Measurements from ENCODE around the gene KRABD2.

Gene KRABD2

DNA sequence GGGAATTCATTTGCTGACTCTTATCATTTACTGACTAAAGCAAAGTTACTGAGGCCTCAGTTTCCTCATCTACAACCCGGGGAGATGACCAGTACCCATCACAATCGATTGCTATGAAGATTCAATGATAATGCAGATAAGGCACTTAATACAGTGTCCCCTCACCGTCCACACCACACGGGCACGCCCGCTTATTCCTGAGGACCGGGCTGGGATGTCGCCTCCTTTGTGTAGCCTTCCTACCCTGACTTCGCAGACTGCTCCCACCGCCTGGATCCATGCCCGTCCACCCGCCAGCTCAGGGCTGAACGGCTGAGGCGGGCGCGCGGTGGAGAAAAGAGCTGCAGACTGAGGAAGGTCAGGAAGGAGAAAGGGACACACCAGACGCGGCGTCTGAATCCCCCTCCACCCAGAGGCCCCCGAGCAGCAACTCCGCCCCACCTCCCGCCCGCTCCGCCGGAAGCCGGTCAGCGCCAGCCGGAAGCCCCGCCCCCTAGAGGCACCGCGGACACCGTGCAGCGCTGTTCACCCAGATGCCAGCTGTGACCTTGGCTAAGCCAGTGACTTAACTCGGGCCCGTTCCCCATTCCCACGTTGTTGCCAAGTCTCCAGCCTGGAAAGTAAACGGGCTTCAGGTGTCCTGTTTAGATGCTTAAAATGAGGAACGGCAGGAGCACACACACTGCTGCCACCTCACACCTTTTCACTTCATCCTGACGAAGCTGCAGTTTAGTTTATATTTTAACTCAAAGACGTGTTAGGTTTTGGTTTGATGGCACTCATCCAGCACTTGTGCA is at the start of gene KRABD2:
Gene KRABD2 (minus strand): TSS at position 434 of the 797 bp plus-strand sequence.
- H3K27me3 Mint-ChIP-seq = no peaks in the 10 kb centered on the region
- peak within 1 kb of the TSS; percentile 71 for H3K27ac Mint-ChIP-seq
- ATAC-seq = peak; percentile 99
- peak within 1 kb of the TSS; percentile 86 for H3K4me3 Mint-ChIP-seq
- peaks cover 60% of the 10 kb centered on the region for H3K4me1 Mint-ChIP-seq
- H3K36me3 Mint-ChIP-seq = peaks cover 66% of the 10 kb centered on the region
- no peaks in the 10 kb centered on the region for H3K9me3 Mint-ChIP-seq

DNA sequence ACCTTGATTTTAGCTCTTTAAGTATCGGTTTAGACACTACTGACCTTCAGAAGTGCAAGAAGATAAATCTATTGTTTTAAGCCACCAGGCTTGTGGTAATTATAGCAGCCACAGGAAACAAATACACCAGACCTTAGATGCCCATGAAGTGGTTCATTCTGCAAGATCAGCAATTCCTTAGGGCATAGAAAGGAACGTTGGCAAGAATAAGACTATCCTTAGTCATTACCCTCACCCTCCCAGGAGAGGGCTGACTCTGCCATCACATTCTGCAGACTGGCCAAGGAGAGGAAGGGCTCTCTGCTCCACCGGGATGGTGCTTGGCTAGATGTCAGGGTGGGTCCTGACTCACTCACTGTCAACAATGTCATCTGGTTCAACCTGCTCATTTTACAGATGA is 45.1 kb upstream of the KRABD2 start:
- peaks cover 85% of the 10 kb centered on the region for H3K27me3 Mint-ChIP-seq

DNA sequence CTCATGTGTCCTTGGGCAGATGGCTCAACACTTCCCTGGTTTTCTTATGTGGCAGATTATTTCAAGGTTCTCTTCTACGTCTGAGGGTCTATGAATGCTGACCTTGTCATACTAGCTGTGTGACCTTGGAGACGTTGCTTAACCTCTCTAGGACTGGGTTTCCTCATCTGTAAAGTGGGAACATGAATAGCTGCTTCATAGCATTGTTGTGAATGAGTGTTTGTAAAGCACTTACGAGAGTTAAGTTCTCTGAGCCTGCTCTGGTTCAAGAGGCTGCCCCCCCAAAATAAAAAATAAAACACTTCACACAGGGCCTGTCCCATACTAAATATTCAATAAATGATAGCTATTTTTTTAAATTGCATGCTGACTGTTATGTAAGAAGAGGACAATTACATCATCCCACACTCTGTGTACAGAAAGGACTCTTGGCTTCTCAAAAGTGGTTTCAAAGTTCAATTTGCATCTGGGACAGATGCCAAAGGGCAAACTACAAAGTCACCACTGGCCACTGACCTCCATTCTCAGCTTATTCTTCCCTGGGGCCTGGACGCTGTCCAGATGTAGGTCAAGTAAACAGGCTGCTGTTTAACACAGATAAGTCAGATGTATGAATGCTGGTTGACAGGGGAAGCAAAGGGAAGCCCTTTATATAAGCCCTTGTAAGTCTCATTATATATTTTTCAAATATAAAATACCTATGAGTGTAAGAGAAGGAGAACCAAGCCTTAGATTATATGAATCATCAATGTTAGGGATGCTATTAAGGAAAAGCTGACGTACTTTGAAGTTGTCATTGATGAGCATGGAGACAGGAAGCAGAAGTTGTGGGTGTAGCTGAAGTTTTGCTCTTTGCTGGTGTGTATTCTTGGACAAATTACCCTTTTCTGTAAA is 43.8 kb upstream of the KRABD2 start:
- Mint-ChIP-seq H3K4me3 (no peak overlapping the region), H3K9me3 (peaks cover 8% of the 10 kb centered on the region), H3K36me3 (peaks cover 8% of the 10 kb centered on the region), H3K4me1 (no peaks in the 10 kb centered on the region), H3K27me3 (peaks cover 88% of the 10 kb centered on the region), H3K27ac (no peak overlapping the region)
- no peak for ATAC-seq

More for the DNA sequence above, 45.1 kb upstream of the KRABD2 start:
- Mint-ChIP-seq H3K4me1 (no peaks in the 10 kb centered on the region), H3K9me3 (peaks cover 8% of the 10 kb centered on the region), H3K27ac (no peak overlapping the region), H3K4me3 (no peak overlapping the region), H3K36me3 (peaks cover 8% of the 10 kb centered on the region)
- ATAC-seq = no peak

DNA sequence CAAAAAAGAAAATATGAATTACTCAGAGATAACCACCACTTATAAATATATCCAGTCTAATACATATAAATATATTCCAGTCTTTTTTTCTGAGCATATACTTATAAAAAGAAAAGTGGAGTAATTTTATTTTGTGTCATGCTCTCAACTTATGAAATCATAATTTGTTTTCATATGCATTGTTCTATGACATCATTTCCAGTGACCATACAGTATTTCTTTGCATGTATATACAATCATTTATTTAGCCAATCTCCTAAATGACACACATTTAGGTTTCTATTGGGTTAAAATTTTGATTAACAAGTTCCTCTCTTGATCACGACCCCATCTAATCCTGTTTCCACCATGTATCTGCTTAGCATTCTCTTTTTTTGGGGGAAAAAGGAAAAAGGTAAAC is 42.8 kb upstream of the KRABD2 start:
- no peak overlapping the region for H3K4me3 Mint-ChIP-seq
- H3K27me3 Mint-ChIP-seq = peaks cover 79% of the 10 kb centered on the region
- no peak overlapping the region for H3K27ac Mint-ChIP-seq
- peaks cover 8% of the 10 kb centered on the region for H3K9me3 Mint-ChIP-seq
- ATAC-seq = no peak
- H3K4me1 Mint-ChIP-seq = no peaks in the 10 kb centered on the region
- H3K36me3 Mint-ChIP-seq = peaks cover 8% of the 10 kb centered on the region

DNA sequence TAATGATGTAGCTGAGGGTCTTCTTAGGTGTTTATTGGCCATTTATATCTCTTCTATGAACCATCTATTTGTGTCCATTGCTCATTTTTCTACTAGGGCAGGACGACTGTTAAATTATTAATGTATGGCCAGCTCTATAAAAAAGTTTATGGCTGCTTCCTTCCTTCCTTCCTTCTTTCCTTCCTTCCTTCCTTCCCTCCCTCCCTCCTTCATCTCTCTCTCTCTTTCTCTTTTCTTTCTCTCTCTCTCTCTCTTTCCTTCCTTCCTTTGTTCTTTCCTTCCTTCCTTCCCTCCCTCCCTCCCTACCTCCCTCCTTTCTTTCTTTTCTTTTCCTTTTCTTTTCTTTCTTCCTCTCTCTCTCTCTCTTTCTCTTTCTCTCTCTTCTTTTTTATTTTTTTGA is 42.0 kb upstream of the KRABD2 start:
- Mint-ChIP-seq H3K36me3 (peaks cover 8% of the 10 kb centered on the region), H3K27ac (no peak overlapping the region), H3K4me3 (no peak overlapping the region), H3K27me3 (peaks cover 74% of the 10 kb centered on the region), H3K4me1 (no peaks in the 10 kb centered on the region), H3K9me3 (peaks cover 8% of the 10 kb centered on the region)
- ATAC-seq = no peak

DNA sequence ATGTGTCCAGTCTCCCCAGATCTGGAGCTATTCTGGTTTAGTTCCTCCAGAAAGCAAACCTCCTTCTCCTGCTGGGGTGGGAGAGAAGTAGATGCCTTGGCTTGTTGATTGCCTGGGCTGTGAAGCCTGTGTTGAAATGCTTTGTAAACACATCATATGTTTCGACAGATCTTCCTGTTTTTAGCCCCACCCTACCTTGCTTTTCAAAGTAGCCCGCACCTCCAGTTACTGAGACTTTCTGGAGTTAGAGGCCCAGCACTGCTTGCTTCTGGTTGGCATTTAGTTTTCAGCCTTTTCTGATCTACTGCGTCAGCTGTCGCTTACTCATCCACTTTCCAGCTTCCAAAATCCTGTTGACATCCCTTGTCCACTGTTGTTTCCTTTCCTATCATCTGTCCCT is 41.3 kb upstream of the KRABD2 start:
- no peak overlapping the region for H3K4me3 Mint-ChIP-seq
- peaks cover 8% of the 10 kb centered on the region for H3K9me3 Mint-ChIP-seq
- ATAC-seq = no peak
- H3K36me3 Mint-ChIP-seq = peaks cover 8% of the 10 kb centered on the region
- H3K27ac Mint-ChIP-seq = no peak overlapping the region
- no peaks in the 10 kb centered on the region for H3K4me1 Mint-ChIP-seq
- peaks cover 67% of the 10 kb centered on the region for H3K27me3 Mint-ChIP-seq

DNA sequence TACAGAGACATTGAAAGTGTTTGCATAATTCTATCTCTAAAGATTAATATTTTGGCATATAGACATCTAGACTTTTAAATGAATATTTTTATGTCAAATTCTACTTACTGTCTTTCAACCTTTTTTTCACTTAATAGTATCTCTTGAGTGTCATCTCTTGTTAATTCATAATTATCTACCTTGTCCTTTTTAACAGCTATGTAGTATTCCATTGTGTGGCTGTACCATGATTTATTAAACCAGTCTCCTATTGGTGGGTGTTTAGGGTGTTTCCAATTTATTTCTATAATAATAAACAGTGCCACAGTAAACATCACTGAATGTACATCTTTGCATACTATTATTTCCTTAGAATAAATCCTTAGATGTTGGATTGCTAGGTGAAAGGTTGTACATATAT is 37.4 kb upstream of the KRABD2 start:
- Mint-ChIP-seq H3K27ac (no peak overlapping the region), H3K4me1 (peaks cover 8% of the 10 kb centered on the region), H3K27me3 (peaks cover 36% of the 10 kb centered on the region), H3K4me3 (no peak overlapping the region), H3K9me3 (peaks cover 8% of the 10 kb centered on the region), H3K36me3 (peaks cover 8% of the 10 kb centered on the region)
- no peak for ATAC-seq

DNA sequence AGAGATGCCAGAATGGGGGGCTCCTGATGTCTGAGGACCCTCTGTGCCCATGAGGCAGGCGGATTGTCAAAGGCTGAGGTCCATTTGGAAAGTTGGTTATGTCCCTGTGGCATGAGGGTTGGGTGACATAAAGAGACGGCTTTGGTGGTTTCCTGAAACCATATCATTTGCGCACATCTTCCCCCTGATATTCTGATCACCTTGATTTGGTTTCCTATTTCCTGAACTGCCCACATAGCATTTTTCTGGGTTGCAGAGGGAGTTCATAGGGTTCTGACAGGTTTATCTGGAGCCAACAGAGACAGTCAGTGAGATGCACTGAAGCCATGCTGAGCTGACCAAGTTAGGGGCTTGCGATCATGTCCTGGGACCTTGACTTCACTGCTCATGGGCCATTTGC is 36.8 kb upstream of the KRABD2 start:
- H3K36me3 Mint-ChIP-seq = peaks cover 8% of the 10 kb centered on the region
- no peak overlapping the region for H3K4me3 Mint-ChIP-seq
- ATAC-seq = no peak
- H3K27me3 Mint-ChIP-seq = peaks cover 36% of the 10 kb centered on the region
- H3K4me1 Mint-ChIP-seq = peaks cover 8% of the 10 kb centered on the region
- H3K9me3 Mint-ChIP-seq = peaks cover 8% of the 10 kb centered on the region
- no peak overlapping the region for H3K27ac Mint-ChIP-seq

DNA sequence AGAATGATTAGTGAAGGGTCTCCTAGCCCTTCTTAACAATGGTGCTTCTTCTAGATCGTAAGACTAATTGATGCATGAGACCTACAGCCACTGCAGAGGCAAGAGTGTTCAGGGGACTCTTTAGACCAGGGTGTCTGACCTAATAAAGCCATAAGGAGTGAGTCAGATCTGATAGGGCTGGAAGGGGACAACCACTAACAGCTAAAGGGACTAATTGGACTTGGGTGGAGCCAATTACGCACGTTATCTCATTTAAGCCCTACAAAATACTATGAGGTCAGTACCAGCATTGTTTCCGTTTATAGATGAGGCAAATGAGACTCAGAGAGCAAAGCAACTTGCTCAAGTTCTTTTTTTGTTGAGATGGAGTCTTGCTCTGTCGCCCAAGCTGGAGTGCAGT is 35.6 kb upstream of the KRABD2 start:
- Mint-ChIP-seq H3K27me3 (peaks cover 34% of the 10 kb centered on the region), H3K4me3 (no peak overlapping the region), H3K36me3 (peaks cover 4% of the 10 kb centered on the region), H3K9me3 (peaks cover 5% of the 10 kb centered on the region), H3K4me1 (peaks cover 8% of the 10 kb centered on the region), H3K27ac (no peak overlapping the region)
- no peak for ATAC-seq

DNA sequence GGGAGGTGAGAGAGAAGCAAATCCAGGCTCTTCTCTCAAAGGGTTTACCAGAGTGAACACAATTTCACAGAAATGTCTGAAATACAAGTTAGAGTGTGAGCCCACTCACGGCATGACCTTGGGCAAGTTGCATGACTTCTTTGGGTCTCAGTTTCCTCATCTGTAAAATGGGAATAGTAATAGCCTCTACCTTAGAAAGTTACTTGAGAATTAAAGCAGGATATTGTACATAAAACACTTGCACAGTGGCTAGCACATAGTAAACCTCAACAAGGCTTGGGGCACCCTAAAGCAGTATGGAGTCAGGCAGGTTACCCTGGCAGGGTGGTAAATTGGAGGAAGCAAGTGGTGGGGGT is 34.4 kb upstream of the KRABD2 start:
- no peak for ATAC-seq
- Mint-ChIP-seq H3K27me3 (peaks cover 33% of the 10 kb centered on the region), H3K4me1 (peaks cover 8% of the 10 kb centered on the region), H3K4me3 (no peak overlapping the region), H3K9me3 (no peaks in the 10 kb centered on the region), H3K36me3 (no peaks in the 10 kb centered on the region), H3K27ac (no peak overlapping the region)

DNA sequence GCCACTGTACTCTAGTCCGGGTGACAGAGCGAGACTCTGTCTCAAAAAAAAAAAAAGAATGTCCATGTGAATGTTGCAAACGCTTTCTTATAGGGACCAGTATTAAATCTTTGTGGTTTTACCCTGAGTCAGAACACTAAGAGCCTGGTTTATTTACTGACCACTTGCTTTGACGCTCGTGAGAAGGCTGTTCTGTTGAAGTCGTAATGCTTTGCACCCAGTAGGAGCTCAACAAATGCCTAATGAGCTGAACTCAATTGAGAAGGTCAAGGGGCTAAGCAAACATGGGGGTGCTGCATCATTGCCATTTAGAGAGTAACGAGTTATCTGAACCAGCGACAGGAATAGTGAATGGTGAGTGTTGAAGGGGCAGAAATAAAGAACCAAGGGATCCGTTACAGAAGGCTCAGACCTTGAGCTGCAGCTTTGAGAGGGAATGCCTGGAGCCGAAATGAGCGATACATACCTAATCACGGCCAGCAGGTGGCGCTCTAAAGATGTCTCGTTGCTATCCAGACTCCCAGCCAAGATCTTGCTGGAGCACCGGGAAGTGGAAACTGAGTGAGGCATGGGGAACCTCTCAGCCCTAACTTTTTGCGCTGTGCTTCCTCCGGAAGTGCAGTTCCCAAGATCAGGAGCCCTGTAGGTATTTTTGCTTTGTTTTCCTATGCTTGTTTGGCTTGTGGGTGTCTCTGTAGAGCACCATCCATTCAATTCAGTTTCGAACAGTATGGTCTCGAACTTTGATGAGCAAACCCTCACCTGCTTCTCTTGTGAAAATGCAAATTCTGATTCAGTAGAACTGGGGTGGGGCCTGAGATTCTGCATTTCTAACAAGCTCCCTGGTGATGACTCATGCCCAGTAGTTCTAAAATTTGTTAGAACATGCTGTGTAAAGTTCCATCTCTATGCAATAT is 33.7 kb upstream of the KRABD2 start:
- peak; percentile 66 for ATAC-seq
- Mint-ChIP-seq H3K4me3 (no peak overlapping the region), H3K27me3 (peaks cover 33% of the 10 kb centered on the region), H3K36me3 (no peaks in the 10 kb centered on the region), H3K4me1 (peaks cover 8% of the 10 kb centered on the region), H3K9me3 (no peaks in the 10 kb centered on the region), H3K27ac (no peak overlapping the region)

DNA sequence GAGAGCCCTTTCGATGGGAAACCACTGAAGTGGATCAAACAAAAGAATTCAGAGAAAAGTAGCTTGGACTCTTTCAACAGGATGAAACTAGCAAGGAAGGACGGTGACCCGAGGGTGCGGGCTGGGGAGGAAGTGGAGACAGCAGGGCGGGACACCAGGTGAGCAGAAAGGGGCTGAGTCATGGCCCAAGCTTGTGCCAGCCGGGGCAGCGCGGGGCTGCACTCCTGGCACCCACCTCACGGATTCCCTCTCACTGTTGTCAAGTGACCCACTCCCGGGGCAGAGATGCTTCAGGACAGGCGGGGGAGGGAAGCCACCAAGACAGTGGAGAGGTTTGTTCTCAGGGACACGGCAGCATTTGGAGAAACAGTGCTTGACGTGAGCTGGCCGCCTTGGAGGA is 31.9 kb upstream of the KRABD2 start:
- Mint-ChIP-seq H3K27ac (no peak overlapping the region), H3K4me3 (no peak overlapping the region), H3K36me3 (no peaks in the 10 kb centered on the region), H3K9me3 (no peaks in the 10 kb centered on the region), H3K4me1 (peaks cover 8% of the 10 kb centered on the region), H3K27me3 (peaks cover 45% of the 10 kb centered on the region)
- no peak for ATAC-seq

DNA sequence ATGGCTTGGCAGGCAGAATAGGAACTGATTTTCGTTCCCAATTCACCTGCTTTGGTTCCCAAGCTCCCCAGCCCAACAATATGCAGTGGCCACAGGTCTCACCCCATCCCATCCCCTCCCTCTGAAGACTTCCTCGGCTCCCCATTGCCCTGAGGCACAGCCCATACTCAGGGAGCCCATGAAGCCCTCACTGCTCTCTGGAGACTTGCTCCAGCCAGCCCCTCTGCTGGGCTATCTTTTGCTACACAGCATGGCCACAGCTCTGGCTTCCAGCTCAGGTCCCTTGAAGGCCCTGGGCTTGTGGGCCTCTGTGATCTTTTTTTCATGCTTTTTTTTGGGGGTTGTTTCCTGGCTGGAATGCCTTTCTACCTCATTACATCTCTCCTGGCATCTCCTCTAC is 29.7 kb upstream of the KRABD2 start:
- Mint-ChIP-seq H3K9me3 (no peaks in the 10 kb centered on the region), H3K36me3 (no peaks in the 10 kb centered on the region), H3K4me1 (peaks cover 8% of the 10 kb centered on the region), H3K27me3 (peaks cover 67% of the 10 kb centered on the region), H3K27ac (no peak overlapping the region), H3K4me3 (no peak overlapping the region)
- no peak for ATAC-seq

DNA sequence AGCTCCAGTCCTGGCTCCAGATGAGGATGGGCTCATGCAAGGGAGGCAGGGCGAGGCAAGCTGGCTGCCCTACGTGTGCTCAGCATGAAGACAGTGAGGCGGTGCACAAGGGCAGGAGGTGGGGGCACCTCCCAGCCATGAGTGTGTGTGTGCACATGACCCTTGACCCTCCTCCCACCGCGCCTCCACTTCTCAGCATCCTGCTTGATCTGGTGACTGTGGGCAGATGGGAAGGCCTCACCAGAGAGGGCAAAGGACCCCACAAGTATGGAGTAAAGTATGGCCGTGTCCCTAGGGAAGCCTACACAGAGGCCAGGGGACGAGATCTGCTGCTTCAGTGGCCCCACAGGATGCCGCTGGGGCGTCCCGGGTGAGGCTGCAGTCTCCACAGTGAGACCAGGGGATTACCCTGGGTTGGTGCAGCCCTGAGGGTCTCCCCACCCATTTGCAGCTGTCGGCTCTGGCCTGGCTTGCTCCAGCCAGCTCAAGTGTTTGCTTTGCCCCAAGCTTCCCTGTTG is 29.1 kb upstream of the KRABD2 start:
- Mint-ChIP-seq H3K27me3 (peaks cover 73% of the 10 kb centered on the region), H3K9me3 (no peaks in the 10 kb centered on the region), H3K27ac (no peak overlapping the region), H3K4me3 (no peak overlapping the region), H3K36me3 (no peaks in the 10 kb centered on the region), H3K4me1 (peaks cover 8% of the 10 kb centered on the region)
- ATAC-seq = no peak

Data from stimulated activated memory B cell treated with anti-CD40 and anti-IgM and Interleukin-4, amounts not matched to agents 10 μg/mL and 1 μg/mL and 100 μg/mL, for 72 hours (primary cell).